Chondrocyte (in vitro differentiated cells): ENCODE data around the gene TUBB4A. TPM values are rescaled to one million over a fixed set of nuclear protein-coding genes. Genes with fewer than 3 reads are reported as not detected.
A peak's percentile ranks its signal among the peaks of the same experiment; 100 is the strongest.
"Not testable (repeated sequence)": the region's sequence is repeated elsewhere in the genome, so short reads cannot be mapped to it uniquely, and the experiment has no call there.

Experiments
- DNase-seq: peaks from one replicate; pipeline ENCODE4 v3.0.0; 2021; ENCODE audit warnings: mixed read lengths, low spot score
- H3K27ac Mint-ChIP-seq: one replicate; pipeline ENCODE4 v1.8.0; 2021; ENCODE audit warnings: mild to moderate bottlenecking, moderate library complexity, mixed read lengths; ENCODE audit not compliant: unreplicated experiment
- H3K27me3 Mint-ChIP-seq: 2 replicates; pipeline ENCODE4 v1.8.0; 2021; ENCODE audit warnings: low read depth, mixed read lengths
- H3K36me3 Mint-ChIP-seq: 2 replicates; pipeline ENCODE4 v1.8.0; 2021; ENCODE audit warnings: low read depth, mixed read lengths
- H3K4me1 Mint-ChIP-seq: 2 replicates; pipeline ENCODE4 v1.8.0; 2021; ENCODE audit warnings: low read depth, mild to moderate bottlenecking, mixed read lengths
- H3K4me3 Mint-ChIP-seq: one replicate; pipeline ENCODE4 v1.8.0; 2021; ENCODE audit warnings: mild to moderate bottlenecking, moderate library complexity, mixed read lengths; ENCODE audit not compliant: unreplicated experiment
- H3K9me3 Mint-ChIP-seq: 2 replicates; pipeline ENCODE4 v1.8.0; 2021; ENCODE audit warnings: low read depth, mixed read lengths
- total RNA-seq: library from RNA; stranded (reverse); gene quantifications from 3 replicates; pipeline ENCODE4 v1.2.1, GENCODE V29; 2021
- TF ChIP-seq, protein P1 (sequence below): fragments of 200-600 bp; sonication (generic); IDR thresholded peaks from 2 replicates; pipeline ENCODE4 v1.5.0; 2021; ENCODE audit warnings: antibody characterized with exemption, mild to moderate bottlenecking, moderate library complexity

Gene TUBB4A
- total RNA-seq, 1 donor from 2014 or later: 0.70 TPM

DNA sequence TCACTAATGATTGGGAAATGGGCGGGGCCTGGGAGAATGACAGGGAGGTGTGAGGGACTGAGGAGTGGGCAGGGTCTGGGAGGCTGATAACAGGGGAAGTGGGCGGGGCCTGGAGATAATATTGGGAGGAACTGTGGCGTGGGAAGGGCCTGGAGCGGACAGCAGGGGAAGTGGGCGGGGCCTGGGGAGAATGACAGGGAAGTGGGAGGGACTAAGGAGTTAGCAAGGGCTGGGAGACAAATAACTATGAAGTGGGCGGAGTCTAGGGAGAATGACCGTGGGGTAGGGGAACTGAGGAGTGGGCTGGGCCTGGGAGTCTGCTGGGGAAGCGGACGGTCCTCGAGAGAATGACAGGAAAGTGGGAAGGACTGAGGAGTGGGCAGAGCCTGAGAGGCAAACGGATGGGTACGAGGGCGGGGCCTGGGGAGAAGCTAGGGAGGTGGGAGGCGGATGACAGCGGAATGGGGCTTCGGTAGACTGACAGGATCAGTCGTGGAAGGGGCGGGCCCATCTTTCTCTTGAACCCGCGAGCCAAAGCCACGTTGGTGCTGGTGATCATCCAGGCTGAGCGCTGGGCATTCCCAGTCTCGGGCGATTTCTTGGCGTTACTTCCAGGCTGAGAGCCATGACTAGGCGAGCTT, 14.0 kb upstream of the TUBB4A start:
- Mint-ChIP-seq H3K9me3 (no peaks in the 10 kb centered on the region), H3K36me3 (no peaks in the 10 kb centered on the region), H3K27ac (peak overlapping the region; percentile 98), H3K4me1 (peaks cover 26% of the 10 kb centered on the region), H3K27me3 (no peaks in the 10 kb centered on the region), H3K4me3 (peak overlapping the region; percentile 95)
- TF ChIP-seq, protein P1, sequence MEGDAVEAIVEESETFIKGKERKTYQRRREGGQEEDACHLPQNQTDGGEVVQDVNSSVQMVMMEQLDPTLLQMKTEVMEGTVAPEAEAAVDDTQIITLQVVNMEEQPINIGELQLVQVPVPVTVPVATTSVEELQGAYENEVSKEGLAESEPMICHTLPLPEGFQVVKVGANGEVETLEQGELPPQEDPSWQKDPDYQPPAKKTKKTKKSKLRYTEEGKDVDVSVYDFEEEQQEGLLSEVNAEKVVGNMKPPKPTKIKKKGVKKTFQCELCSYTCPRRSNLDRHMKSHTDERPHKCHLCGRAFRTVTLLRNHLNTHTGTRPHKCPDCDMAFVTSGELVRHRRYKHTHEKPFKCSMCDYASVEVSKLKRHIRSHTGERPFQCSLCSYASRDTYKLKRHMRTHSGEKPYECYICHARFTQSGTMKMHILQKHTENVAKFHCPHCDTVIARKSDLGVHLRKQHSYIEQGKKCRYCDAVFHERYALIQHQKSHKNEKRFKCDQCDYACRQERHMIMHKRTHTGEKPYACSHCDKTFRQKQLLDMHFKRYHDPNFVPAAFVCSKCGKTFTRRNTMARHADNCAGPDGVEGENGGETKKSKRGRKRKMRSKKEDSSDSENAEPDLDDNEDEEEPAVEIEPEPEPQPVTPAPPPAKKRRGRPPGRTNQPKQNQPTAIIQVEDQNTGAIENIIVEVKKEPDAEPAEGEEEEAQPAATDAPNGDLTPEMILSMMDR: no peak
- peak; percentile 97 for DNase-seq

DNA sequence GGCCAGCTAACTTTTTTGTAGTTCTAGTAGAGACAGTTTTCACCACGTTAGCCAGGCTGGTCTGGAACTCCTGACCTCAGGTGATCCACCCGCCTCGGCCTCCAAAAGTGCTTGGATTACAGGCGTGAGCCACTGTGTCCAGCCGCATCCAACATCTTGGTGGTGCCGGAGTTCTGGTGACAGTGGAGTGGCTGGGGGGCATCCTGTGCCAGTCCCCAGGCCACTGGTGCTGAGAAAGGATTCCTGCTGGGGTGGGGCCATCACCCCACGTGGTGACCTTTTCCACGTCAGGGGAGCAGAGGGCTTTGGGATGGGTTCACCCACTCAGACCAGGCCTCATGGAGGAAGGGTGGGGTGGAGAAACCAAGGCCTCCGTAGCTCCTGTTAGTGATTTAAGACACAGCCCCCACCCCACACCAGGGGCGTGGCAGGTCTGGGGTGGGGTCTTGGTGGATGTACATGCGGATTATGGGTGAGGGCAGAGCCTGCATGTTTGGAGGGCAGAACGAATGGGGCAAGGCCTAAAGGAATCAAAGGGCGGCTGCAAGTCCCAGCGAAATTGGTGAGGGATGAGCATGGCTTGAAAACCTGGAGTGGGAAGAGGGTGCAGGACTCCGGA, 12.9 kb upstream of the TUBB4A start:
- Mint-ChIP-seq H3K4me3 (no peak overlapping the region), H3K27me3 (no peaks in the 10 kb centered on the region), H3K36me3 (no peaks in the 10 kb centered on the region), H3K4me1 (peaks cover 26% of the 10 kb centered on the region), H3K9me3 (no peaks in the 10 kb centered on the region), H3K27ac (no peak overlapping the region)
- TF ChIP-seq, protein P1: no peak
- DNase-seq: no peak

DNA sequence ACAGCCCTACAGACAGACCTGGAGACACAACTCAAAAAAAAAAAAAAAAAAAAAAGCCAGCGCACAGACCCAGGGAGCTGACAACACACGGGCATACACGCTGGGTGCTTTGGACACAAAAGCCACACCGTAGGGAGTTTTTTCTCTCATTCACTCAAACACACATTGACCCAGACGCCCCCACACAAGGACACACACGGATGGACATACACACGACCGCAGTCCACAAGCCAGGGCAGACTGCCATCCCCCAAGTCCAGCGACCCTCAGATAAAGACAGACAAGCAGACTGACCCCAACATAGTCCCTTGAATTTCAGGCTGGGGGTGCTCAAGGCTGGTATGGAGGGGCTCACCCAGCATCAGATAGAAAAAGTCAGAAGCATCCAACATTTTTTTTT, 12.0 kb upstream of the TUBB4A start:
- Mint-ChIP-seq H3K4me3 (no peak overlapping the region), H3K27me3 (no peaks in the 10 kb centered on the region), H3K36me3 (no peaks in the 10 kb centered on the region), H3K27ac (no peak overlapping the region), H3K4me1 (peaks cover 26% of the 10 kb centered on the region), H3K9me3 (no peaks in the 10 kb centered on the region)
- DNase-seq: no peak
- TF ChIP-seq, protein P1: no peak

DNA sequence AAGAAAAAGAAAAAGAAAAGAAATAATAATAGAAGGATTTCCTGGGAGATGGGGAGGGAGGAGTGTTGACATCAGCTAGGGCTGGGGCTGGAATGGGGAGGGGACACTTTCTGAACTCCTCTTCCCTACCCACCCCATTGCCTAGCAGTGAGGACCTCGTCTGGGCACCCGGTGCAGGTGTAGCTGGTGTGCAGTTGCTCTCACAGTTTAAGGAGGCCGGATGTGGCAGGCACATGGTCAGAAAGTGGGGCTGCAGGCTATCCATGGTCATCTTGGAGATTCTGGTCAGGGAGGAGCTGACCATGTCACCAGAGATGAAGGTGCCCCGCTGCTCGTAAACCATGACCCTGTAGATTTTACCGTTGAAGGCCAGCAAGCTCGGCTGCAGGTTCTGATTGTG, 8.5 kb upstream of the TUBB4A start:
- Mint-ChIP-seq H3K4me1 (peaks cover 4% of the 10 kb centered on the region), H3K4me3 (no peak overlapping the region), H3K36me3 (no peaks in the 10 kb centered on the region), H3K27me3 (no peaks in the 10 kb centered on the region), H3K27ac (no peak overlapping the region), H3K9me3 (no peaks in the 10 kb centered on the region)
- no peak for DNase-seq
- TF ChIP-seq, protein P1: no peak

DNA sequence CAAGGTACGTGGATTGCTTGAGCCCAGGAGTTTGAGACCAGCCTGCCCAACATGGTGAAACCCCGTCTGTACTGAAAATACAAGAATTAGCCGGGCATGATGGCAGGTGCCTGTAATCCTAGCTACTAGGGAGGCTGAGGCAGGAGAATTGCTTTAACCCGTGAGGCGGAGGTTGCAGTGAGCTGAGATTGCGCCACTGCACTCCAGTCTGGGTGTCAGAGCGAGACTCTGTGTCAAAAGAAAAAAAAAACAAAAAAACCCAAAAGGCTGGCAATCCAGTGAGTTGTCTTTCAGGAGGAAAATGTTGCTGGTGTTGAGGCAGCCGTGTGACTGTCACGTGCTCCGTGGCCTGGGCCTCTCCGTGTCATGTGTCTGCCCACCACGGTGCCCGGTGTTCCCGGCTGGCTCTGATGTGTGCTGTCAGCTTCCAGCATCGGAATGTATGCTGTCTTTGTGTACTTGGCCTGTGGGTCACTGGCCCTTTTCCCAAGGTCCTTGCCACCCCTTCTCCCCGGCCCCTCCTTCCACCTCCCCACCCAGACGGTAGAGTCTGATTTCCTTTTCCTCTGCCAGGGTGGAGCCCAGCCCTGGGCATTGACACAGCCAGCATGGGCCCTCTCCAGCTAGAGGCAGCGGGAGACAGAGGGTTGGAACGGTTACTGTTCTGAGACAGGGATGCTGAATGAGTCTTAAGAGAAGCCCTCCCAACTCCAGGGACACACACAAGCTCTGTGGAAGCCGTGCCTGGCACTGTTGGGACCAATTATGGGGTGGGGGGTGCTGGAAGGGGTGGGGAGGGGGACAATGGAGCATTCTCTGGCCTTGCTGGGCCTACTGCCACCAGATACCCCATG, 7.2 kb upstream of the TUBB4A start:
- H3K27me3 Mint-ChIP-seq: no peaks in the 10 kb centered on the region
- H3K4me3 Mint-ChIP-seq: no peak overlapping the region
- peaks cover 4% of the 10 kb centered on the region for H3K4me1 Mint-ChIP-seq
- DNase-seq: no peak
- peak overlapping the region; percentile 76 for H3K27ac Mint-ChIP-seq
- no peaks in the 10 kb centered on the region for H3K36me3 Mint-ChIP-seq
- TF ChIP-seq, protein P1: peak; percentile 9
- H3K9me3 Mint-ChIP-seq: no peaks in the 10 kb centered on the region

DNA sequence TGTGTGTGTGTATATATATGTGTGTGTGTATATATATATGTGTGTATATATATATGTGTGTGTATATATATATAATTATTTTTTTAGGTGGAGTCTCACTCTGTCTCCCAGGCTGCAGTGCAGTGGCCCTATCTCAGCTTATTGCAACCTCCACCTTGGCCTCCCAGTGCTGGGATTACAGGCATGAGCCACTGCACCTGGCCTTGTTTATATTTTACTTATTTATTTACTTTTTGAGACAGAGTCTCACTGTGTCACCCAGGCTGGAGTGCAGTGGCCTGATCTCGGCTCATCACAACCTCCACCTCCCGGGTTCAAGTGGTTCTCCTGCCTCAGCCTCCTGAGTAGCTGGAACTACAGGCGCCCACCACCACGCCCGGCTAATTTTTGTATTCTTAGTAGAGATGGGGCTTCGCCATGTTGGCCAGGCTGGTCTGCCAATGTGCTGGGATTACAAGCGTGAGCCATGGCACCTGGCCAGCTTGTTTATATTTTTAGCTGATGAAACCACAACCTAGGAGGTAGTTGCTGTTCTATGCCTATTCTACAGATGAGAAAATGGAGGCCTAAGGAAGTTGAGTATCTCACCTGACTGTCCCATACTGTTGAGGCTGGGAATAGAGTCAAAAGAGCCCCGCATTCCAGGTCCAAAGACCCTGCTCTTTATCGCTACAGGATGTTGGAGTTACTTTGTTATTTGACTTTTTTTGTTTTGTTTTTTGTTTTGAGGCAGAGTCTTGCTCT, 6.1 kb upstream of the TUBB4A start:
- H3K27me3 Mint-ChIP-seq, H3K27ac Mint-ChIP-seq, H3K4me1 Mint-ChIP-seq, H3K9me3 Mint-ChIP-seq, H3K36me3 Mint-ChIP-seq, H3K4me3 Mint-ChIP-seq, DNase-seq: not testable (repeated sequence)
